Measurements from ENCODE around the gene IMPACT.
A peak's percentile ranks its signal among the peaks of the same experiment; 100 is the strongest.

IMPACT gene

GRCh38 chr18:24470805-24471204 lies 44.3 kb downstream of the IMPACT start:
- DNase-seq (ENCODE audit: low read depth), result no peak
- H3K4me3 ChIP-seq (ENCODE audit: low read length), result no peak overlapping the region
- TF ChIP-seq, protein P1, sequence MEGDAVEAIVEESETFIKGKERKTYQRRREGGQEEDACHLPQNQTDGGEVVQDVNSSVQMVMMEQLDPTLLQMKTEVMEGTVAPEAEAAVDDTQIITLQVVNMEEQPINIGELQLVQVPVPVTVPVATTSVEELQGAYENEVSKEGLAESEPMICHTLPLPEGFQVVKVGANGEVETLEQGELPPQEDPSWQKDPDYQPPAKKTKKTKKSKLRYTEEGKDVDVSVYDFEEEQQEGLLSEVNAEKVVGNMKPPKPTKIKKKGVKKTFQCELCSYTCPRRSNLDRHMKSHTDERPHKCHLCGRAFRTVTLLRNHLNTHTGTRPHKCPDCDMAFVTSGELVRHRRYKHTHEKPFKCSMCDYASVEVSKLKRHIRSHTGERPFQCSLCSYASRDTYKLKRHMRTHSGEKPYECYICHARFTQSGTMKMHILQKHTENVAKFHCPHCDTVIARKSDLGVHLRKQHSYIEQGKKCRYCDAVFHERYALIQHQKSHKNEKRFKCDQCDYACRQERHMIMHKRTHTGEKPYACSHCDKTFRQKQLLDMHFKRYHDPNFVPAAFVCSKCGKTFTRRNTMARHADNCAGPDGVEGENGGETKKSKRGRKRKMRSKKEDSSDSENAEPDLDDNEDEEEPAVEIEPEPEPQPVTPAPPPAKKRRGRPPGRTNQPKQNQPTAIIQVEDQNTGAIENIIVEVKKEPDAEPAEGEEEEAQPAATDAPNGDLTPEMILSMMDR (IDR thresholded peaks at IDR 0.05; ENCODE audit: insufficient read depth, low read depth, low read length, missing control alignments), result no peak

GRCh38 chr18:24472591-24472990 lies 46.1 kb downstream of the IMPACT start:
- DNase-seq (ENCODE audit: low read depth), result peak; percentile 43
- TF ChIP-seq, protein P1 (IDR thresholded peaks at IDR 0.05; ENCODE audit: insufficient read depth, low read depth, low read length, missing control alignments), result no peak
- H3K4me3 ChIP-seq (ENCODE audit: low read length), result no peak overlapping the region

DNA sequence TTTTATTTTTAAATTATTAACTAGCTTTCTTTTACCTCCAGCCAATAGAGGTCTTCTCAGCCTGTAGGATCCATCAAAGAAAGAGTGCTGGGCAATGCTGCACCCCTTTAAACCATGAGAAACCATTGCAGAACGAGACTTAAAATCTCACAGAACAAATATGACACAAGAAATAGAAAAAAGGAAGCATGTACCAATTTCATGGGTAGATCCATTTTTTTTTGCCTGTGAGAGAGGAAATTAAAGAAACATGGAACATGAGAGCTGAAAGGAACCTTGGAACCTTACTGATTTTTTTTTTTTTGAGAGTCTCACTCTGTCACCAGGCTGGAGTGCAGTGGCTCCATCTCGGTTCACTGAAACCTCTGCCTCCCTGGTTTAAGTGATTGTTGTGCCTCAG lies 47.9 kb downstream of the IMPACT start:
- H3K4me3 ChIP-seq (ENCODE audit: low read length), result no peak overlapping the region
- TF ChIP-seq, protein P1 (IDR thresholded peaks at IDR 0.05; ENCODE audit: insufficient read depth, low read depth, low read length, missing control alignments), result no peak
- DNase-seq (ENCODE audit: low read depth), result no peak

GRCh38 chr18:24475926-24476589 lies 49.6 kb downstream of the IMPACT start:
- no peak for DNase-seq (ENCODE audit: low read depth)
- no peak overlapping the region for H3K4me3 ChIP-seq (ENCODE audit: low read length)
- TF ChIP-seq, protein P1 (IDR thresholded peaks at IDR 0.05; ENCODE audit: insufficient read depth, low read depth, low read length, missing control alignments), result no peak

GRCh38 chr18:24479371-24479770 lies 52.9 kb downstream of the IMPACT start:
- no peak for DNase-seq (ENCODE audit: low read depth)
- H3K4me3 ChIP-seq (ENCODE audit: low read length), result no peak overlapping the region
- TF ChIP-seq, protein P1 (IDR thresholded peaks at IDR 0.05; ENCODE audit: insufficient read depth, low read depth, low read length, missing control alignments), result no peak

GRCh38 chr18:24482821-24483220 lies 56.4 kb downstream of the IMPACT start:
- no peak for DNase-seq (ENCODE audit: low read depth)
- TF ChIP-seq, protein P1 (IDR thresholded peaks at IDR 0.05; ENCODE audit: insufficient read depth, low read depth, low read length, missing control alignments), result no peak

DNA sequence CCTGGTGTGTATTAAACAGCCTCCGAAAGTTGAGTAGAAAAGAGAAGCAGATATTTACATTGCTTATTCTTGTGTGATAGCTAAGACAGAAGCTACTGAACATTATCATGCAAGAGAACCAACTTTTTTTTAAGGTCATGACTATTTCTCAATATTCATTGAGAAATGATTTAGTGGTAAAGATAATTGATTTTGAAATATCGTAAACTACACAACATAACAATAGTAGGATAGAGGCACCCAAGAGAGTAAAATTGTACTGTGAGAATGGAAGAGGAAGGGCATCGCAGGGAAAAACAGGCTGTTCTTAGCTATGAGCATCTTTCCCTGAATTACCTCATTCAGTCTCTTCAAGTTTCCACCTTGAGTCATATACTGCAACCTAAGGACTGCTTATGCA lies 59.2 kb downstream of the IMPACT start:
- TF ChIP-seq, protein P1 (IDR thresholded peaks at IDR 0.05; ENCODE audit: insufficient read depth, low read depth, low read length, missing control alignments), result no peak
- no peak overlapping the region for H3K4me3 ChIP-seq (ENCODE audit: low read length)
- DNase-seq (ENCODE audit: low read depth), result no peak

More at GRCh38 chr18:24482821-24483220, 56.4 kb downstream of the IMPACT start:
- H3K4me3 ChIP-seq (ENCODE audit: low read length), result no peak overlapping the region

All from epithelial cell of esophagus (primary cell).